ENCODE results near the gene CPZ.
A peak's percentile ranks its signal among the peaks of the same experiment; 100 is the strongest.

CPZ gene

GRCh38 chr4:8591626-8592365 is 769 bp upstream of the CPZ start:
- no peak overlapping the region for H3K9ac ChIP-seq
- H3K4me2 ChIP-seq (ENCODE audit: low read length) = no peak overlapping the region
- TF ChIP-seq, protein P1, sequence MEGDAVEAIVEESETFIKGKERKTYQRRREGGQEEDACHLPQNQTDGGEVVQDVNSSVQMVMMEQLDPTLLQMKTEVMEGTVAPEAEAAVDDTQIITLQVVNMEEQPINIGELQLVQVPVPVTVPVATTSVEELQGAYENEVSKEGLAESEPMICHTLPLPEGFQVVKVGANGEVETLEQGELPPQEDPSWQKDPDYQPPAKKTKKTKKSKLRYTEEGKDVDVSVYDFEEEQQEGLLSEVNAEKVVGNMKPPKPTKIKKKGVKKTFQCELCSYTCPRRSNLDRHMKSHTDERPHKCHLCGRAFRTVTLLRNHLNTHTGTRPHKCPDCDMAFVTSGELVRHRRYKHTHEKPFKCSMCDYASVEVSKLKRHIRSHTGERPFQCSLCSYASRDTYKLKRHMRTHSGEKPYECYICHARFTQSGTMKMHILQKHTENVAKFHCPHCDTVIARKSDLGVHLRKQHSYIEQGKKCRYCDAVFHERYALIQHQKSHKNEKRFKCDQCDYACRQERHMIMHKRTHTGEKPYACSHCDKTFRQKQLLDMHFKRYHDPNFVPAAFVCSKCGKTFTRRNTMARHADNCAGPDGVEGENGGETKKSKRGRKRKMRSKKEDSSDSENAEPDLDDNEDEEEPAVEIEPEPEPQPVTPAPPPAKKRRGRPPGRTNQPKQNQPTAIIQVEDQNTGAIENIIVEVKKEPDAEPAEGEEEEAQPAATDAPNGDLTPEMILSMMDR (IDR thresholded peaks at IDR 0.05) = no peak
- peaks cover 9% of the 10 kb centered on the region for H3K27me3 ChIP-seq (ENCODE audit: control insufficient read depth, insufficient read depth, low read length)
- no peaks in the 10 kb centered on the region for H3K9me3 ChIP-seq (ENCODE audit: control insufficient read depth, low read length)
- H3K4me1 ChIP-seq = no peaks in the 10 kb centered on the region
- H2AFZ ChIP-seq = no peak overlapping the region
- H3K27ac ChIP-seq = no peak overlapping the region
- H3K36me3 ChIP-seq (ENCODE audit: control insufficient read depth, insufficient read depth, low read length) = no peaks in the 10 kb centered on the region
- H3K79me2 ChIP-seq = no peaks in the 10 kb centered on the region
- H3K4me3 ChIP-seq (ENCODE audit: low read depth, low read length) = no peak overlapping the region

- Histone ChIP-seq H3K36me3 (ENCODE audit: control insufficient read depth, insufficient read depth, low read length) (no peaks in the 10 kb centered on the region), H3K9me3 (ENCODE audit: control insufficient read depth, low read length) (no peaks in the 10 kb centered on the region), H2AFZ (peak overlapping the region; percentile 66), H3K4me3 (ENCODE audit: low read depth, low read length) (no peak overlapping the region), H3K27ac (no peak overlapping the region), H3K9ac (no peak overlapping the region), H3K27me3 (ENCODE audit: control insufficient read depth, insufficient read depth, low read length) (peaks cover 9% of the 10 kb centered on the region), H3K4me1 (no peaks in the 10 kb centered on the region), H3K4me2 (ENCODE audit: low read length) (no peak overlapping the region), H3K79me2 (no peaks in the 10 kb centered on the region)
- TF ChIP-seq, protein P1 (IDR thresholded peaks at IDR 0.05) = no peak
These were observed 915 bp downstream of the CPZ start for GRCh38 chr4:8593264-8594096.

DNA sequence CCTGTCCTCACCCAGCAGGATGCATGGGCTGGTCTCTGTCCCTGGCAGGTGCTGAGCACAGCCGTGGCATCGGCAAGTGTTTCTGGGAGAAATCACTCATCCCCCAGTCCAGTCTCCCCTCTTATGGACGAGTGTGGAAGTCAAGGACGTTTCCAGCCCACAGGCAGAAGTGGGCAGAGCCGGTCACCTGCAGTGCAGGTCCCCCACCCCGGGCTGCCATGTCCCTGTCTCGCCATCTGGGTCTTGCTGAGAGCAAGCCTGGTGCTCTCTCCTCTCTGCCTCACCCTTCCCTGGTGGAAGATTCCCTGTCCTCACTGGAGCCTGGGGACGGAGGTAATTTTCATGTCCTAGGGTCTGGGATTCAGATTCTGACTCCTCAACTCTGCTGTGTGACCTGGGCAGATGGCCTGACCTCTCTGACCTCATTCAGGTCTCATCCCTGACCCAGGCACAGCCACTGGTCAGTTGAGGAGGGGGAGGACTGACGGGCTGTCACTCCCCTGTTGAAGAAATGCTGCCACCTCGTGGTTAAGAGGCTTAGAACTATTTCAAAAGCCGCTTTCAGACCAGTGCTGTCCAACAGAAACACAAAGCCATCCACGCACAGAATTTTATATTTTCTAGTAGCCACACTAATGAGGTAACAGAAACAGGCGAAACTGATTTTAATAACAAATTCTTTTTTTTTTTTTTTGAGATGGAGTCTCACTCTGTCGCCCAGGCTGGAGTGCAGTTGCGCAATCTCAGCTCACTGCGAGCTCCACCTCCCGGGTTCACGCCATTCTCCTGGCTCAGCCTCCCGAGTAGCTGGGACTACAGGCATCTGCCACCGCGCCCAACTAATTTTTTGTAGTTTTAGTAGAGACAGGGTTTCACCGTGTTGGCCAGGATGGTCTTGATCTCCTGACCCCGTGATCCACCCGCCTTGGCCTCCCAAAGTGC is 1.8 kb downstream of the CPZ start:
- Histone ChIP-seq H3K4me3 (ENCODE audit: low read depth, low read length) (no peak overlapping the region), H3K27me3 (ENCODE audit: control insufficient read depth, insufficient read depth, low read length) (peaks cover 9% of the 10 kb centered on the region), H3K9ac (no peak overlapping the region), H3K9me3 (ENCODE audit: control insufficient read depth, low read length) (no peaks in the 10 kb centered on the region), H3K27ac (no peak overlapping the region), H3K4me1 (no peaks in the 10 kb centered on the region), H2AFZ (no peak overlapping the region), H3K4me2 (ENCODE audit: low read length) (no peak overlapping the region), H3K36me3 (ENCODE audit: control insufficient read depth, insufficient read depth, low read length) (no peaks in the 10 kb centered on the region), H3K79me2 (no peaks in the 10 kb centered on the region)
- TF ChIP-seq, protein P1 (IDR thresholded peaks at IDR 0.05) = peak; percentile 60

DNA sequence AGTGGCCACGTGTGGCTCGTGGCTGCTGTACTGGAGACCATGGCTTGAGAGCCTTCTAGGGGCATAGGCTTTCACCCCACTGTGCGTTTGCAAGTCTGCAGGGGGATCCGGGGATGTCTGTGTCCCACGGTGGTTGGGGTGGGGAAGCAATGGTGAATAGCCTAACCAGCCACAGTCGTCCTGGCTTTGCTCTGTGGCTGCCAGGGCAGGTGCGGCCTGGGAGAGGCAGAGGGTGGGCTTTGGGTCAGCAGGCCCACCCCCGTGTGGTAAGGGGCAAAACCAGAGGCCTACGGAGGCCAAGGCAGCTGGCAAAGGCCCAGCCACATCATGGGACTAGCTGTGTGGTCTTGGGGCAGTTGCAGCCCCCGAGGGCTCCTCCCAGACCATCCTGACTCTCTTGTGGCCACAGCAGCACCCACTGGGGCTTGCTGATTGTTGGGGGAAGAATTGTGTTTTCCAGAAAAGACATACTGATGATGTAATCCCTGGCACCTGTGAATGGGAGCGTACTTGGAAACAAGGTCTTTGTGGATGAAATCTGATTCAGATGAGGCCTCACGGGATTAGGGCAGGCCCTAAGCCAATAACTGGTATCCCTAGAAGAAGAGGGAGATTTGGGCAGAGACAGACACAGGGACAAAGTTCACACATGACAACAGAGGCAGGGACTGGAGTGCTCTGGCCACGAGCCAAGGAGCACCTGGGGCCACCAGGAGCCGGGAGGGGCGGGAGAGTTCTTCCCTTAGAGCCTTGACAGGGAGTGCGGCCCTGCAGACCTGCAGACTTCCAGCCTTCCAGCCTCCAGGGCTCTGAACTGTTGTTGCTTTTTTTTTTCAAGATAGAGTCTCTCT is 2.9 kb downstream of the CPZ start:
- peaks cover 9% of the 10 kb centered on the region for H3K27me3 ChIP-seq (ENCODE audit: control insufficient read depth, insufficient read depth, low read length)
- no peak overlapping the region for H3K4me2 ChIP-seq (ENCODE audit: low read length)
- TF ChIP-seq, protein P1 (IDR thresholded peaks at IDR 0.05) = no peak
- no peaks in the 10 kb centered on the region for H3K9me3 ChIP-seq (ENCODE audit: control insufficient read depth, low read length)
- H3K4me1 ChIP-seq = no peaks in the 10 kb centered on the region
- no peaks in the 10 kb centered on the region for H3K36me3 ChIP-seq (ENCODE audit: control insufficient read depth, insufficient read depth, low read length)
- no peaks in the 10 kb centered on the region for H3K79me2 ChIP-seq
- no peak overlapping the region for H3K27ac ChIP-seq
- H2AFZ ChIP-seq = no peak overlapping the region
- H3K9ac ChIP-seq = no peak overlapping the region
- H3K4me3 ChIP-seq (ENCODE audit: low read depth, low read length) = no peak overlapping the region
